A673 (cell line): ENCODE measurements around the gene MUS81.

Experiments used
- EZH2 ChIP-seq: fragments of 200-600 bp; sonication (generic); IDR thresholded peaks from 2 replicates; pipeline ENCODE4 v1.6.1; 2017; ENCODE audit warnings: borderline replicate concordance, low read depth, mild to moderate bottlenecking, mixed read lengths, antibody characterized with exemption, low read length; ENCODE audit not compliant: poor library complexity, severe bottlenecking
- TF ChIP-seq, protein P1 (sequence below): fragments of 300-800, 200-600 bp; sonication (generic); conservative IDR thresholded peaks from 2 replicates; pipeline ENCODE4 v1.5.1; 2017; ENCODE audit warnings: low read depth, mild to moderate bottlenecking, antibody characterized with exemption, low read length, moderate library complexity, mixed read lengths

DNA sequence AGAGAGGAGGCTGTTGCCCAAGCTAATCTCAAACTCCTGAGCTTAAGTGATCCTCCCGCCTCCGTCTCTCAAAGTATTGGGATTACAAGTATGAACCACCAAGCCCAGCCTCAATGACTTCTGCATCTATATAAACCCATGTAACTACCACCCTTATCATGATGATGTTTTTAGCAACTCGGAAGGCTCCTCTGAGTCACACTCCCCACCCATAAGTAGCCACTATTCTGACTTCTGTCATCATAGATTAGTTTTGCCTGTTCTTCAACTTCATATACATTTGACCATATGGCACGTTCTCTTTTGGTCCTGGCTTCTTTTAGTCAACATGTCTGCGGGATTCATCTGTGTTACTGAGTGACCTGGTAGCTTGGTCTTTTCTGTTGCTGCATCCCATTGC, 46.4 kb downstream of the MUS81 start:
- TF ChIP-seq, protein P1, sequence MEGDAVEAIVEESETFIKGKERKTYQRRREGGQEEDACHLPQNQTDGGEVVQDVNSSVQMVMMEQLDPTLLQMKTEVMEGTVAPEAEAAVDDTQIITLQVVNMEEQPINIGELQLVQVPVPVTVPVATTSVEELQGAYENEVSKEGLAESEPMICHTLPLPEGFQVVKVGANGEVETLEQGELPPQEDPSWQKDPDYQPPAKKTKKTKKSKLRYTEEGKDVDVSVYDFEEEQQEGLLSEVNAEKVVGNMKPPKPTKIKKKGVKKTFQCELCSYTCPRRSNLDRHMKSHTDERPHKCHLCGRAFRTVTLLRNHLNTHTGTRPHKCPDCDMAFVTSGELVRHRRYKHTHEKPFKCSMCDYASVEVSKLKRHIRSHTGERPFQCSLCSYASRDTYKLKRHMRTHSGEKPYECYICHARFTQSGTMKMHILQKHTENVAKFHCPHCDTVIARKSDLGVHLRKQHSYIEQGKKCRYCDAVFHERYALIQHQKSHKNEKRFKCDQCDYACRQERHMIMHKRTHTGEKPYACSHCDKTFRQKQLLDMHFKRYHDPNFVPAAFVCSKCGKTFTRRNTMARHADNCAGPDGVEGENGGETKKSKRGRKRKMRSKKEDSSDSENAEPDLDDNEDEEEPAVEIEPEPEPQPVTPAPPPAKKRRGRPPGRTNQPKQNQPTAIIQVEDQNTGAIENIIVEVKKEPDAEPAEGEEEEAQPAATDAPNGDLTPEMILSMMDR = no peak
- TF ChIP-seq EZH2 = no peak
